Neural cell (in vitro differentiated cells): Measurements from ENCODE around the gene LMBRD1. TPM values are rescaled to one million over a fixed set of nuclear protein-coding genes. Genes with fewer than 3 reads are reported as not detected.

Experiments used
- H2AFZ ChIP-seq: fragments of 200-600, 300-800 bp; sonication (generic), shearing (Covaris generic); 2 replicates; pipeline ENCODE4 v1.6.0; 2014; ENCODE audit warnings: low read depth, mild to moderate bottlenecking, antibody characterized with exemption, low read length, moderate library complexity
- H3F3A ChIP-seq: fragments of 200-600 bp; shearing (Covaris generic); 2 replicates; pipeline ENCODE4 v1.6.1; 2016; ENCODE audit warnings: mild to moderate bottlenecking, moderate library complexity, mixed read lengths, antibody characterized with exemption, low read length; ENCODE audit not compliant: insufficient read depth, poor library complexity, severe bottlenecking
- H3K27ac ChIP-seq: fragments of 200-600, 300-800 bp; sonication (generic), shearing (Covaris generic); 2 replicates; pipeline ENCODE4 v1.5.1; 2014; ENCODE audit warnings: mild to moderate bottlenecking, low read length, moderate library complexity
- H3K27me3 ChIP-seq: fragments of 300-800, 200-600 bp; sonication (generic), shearing (Covaris generic); 2 replicates; pipeline ENCODE4 v1.6.0; 2014; ENCODE audit warnings: mild to moderate bottlenecking, low read depth, low read length, moderate library complexity; ENCODE audit not compliant: insufficient read depth
- H3K36me3 ChIP-seq: fragments of 300-800, 200-600 bp; sonication (generic), shearing (Covaris generic); 2 replicates; pipeline ENCODE4 v1.5.1; 2014; ENCODE audit warnings: mild to moderate bottlenecking, antibody characterized with exemption, low read length, moderate library complexity; ENCODE audit not compliant: insufficient read depth
- H3K4me2 ChIP-seq: fragments of 300-800, 200-600 bp; sonication (generic), shearing (Covaris generic); 2 replicates; pipeline ENCODE4 v1.6.0; 2014; ENCODE audit warnings: mild to moderate bottlenecking, low read length
- H3K4me3 ChIP-seq: fragments of 300-800, 200-600 bp; sonication (generic), shearing (Covaris generic); 2 replicates; pipeline ENCODE4 v1.5.1; 2014; ENCODE audit warnings: mild to moderate bottlenecking, low read length, moderate library complexity
- H3K79me2 ChIP-seq: fragments of 200-600 bp; shearing (Covaris generic); replicated peaks from 2 replicates; pipeline ENCODE4 v1.6.0; 2014; ENCODE audit warnings: mild to moderate bottlenecking, low read length, moderate library complexity; ENCODE audit not compliant: insufficient read depth
- H3K9ac ChIP-seq: fragments of 300-800, 200-600 bp; sonication (generic), shearing (Covaris generic); 2 replicates; pipeline ENCODE4 v1.6.1; 2016; ENCODE audit warnings: mild to moderate bottlenecking, low read length, mixed read lengths
- H3K9me2 ChIP-seq: fragments of 200-600 bp; shearing (Covaris generic); 2 replicates; pipeline ENCODE4 v1.6.1; 2016; ENCODE audit warnings: mild to moderate bottlenecking, low read length, mixed read lengths; ENCODE audit not compliant: insufficient read depth
- H3K9me3 ChIP-seq: fragments of 200-600, 300-800 bp; sonication (generic), shearing (Covaris generic); 2 replicates; pipeline ENCODE4 v1.6.1; 2016; ENCODE audit warnings: mild to moderate bottlenecking, mixed run types, low read length, moderate library complexity, mixed read lengths
- H4K20me1 ChIP-seq: fragments of 200-600 bp; shearing (Covaris generic); 2 replicates; pipeline ENCODE4 v1.6.1; 2016; ENCODE audit warnings: mild to moderate bottlenecking, mixed run types; ENCODE audit not compliant: insufficient read depth
- CTCF ChIP-seq: fragments of 450-650 bp; IDR thresholded peaks from 2 replicates; pipeline ENCODE4 v1.5.1; 2014; ENCODE audit warnings: antibody characterized with exemption, mild to moderate bottlenecking, moderate library complexity; ENCODE audit not compliant: poor library complexity, severe bottlenecking
- EP300 ChIP-seq: fragments of 450-650 bp; conservative IDR thresholded peaks from 2 replicates; pipeline ENCODE4 v1.6.1; 2014; ENCODE audit warnings: antibody characterized with exemption, mild to moderate bottlenecking, moderate library complexity; ENCODE audit not compliant: poor library complexity, severe bottlenecking
- EZH2 ChIP-seq: fragments of 200-600, 300-800 bp; shearing (Covaris generic), sonication (generic); IDR thresholded peaks from 2 replicates; pipeline ENCODE4 v1.6.1; 2014; ENCODE audit warnings: antibody characterized with exemption, low read length, borderline replicate concordance, mild to moderate bottlenecking; ENCODE audit not compliant: insufficient read depth, poor library complexity, severe bottlenecking
- MXI1 ChIP-seq: fragments of 450-650 bp; conservative IDR thresholded peaks from 2 replicates; pipeline ENCODE4 v1.6.1; 2014; ENCODE audit warnings: antibody characterized with exemption, mild to moderate bottlenecking; ENCODE audit not compliant: poor library complexity, severe bottlenecking
- POLR2AphosphoS5 ChIP-seq: IDR thresholded peaks from 2 replicates; pipeline ENCODE4 v1.6.1; 2012
- RAD21 ChIP-seq: fragments of 450-650 bp; conservative IDR thresholded peaks from 2 replicates; pipeline ENCODE4 v1.6.1; 2014; ENCODE audit warnings: antibody characterized with exemption, mild to moderate bottlenecking, moderate library complexity
- REST ChIP-seq: IDR thresholded peaks from 2 replicates; pipeline ENCODE4 v1.6.1; 2012; ENCODE audit warnings: borderline replicate concordance
- SMC3 ChIP-seq: fragments of 450-650 bp; conservative IDR thresholded peaks from 2 replicates; pipeline ENCODE4 v1.6.1; 2014; ENCODE audit warnings: antibody characterized with exemption, mild to moderate bottlenecking, moderate library complexity; ENCODE audit not compliant: poor library complexity
- TAF1 ChIP-seq: IDR thresholded peaks from 2 replicates; pipeline ENCODE4 v1.6.1; 2012; ENCODE audit warnings: low read depth
- polyA plus RNA-seq: library from polyadenylated mRNA; depleted of rRNA; stranded (reverse); fragments of >200 nt; gene quantifications from 2 replicates; pipeline ENCODE4 v1.2.3, GENCODE V29; 2014

LMBRD1 gene
- polyA plus RNA-seq, 1 donor from 2014 or later = 84.2 TPM

- Histone ChIP-seq H3K9me3 (no peaks in the 10 kb centered on the region), H3K36me3 (no peaks in the 10 kb centered on the region), H3K27me3 (no peaks in the 10 kb centered on the region), H3K9ac (no peak overlapping the region), H2AFZ (no peak overlapping the region), H3K4me2 (no peak overlapping the region), H3K79me2 (no peaks in the 10 kb centered on the region), H3F3A (no peaks in the 10 kb centered on the region), H3K4me3 (no peak overlapping the region), H4K20me1 (no peaks in the 10 kb centered on the region), H3K9me2 (no peaks in the 10 kb centered on the region), H3K27ac (no peak overlapping the region)
- TF ChIP-seq TAF1 (no peak), CTCF (no peak), EP300 (no peak), MXI1 (no peak), RAD21 (no peak), EZH2 (no peak), POLR2AphosphoS5 (no peak), SMC3 (no peak), REST (no peak)
Observed at GRCh38 chr6:69820438-69820837, 23.6 kb upstream of the LMBRD1 start.

GRCh38 chr6:69820018-69820417 lies 23.2 kb upstream of the LMBRD1 start:
- Histone ChIP-seq H3K4me2 (no peak overlapping the region), H3K36me3 (no peaks in the 10 kb centered on the region), H3K79me2 (no peaks in the 10 kb centered on the region), H3F3A (no peaks in the 10 kb centered on the region), H3K9me2 (no peaks in the 10 kb centered on the region), H4K20me1 (no peaks in the 10 kb centered on the region), H3K27me3 (no peaks in the 10 kb centered on the region), H3K9me3 (no peaks in the 10 kb centered on the region), H2AFZ (no peak overlapping the region), H3K27ac (no peak overlapping the region), H3K9ac (no peak overlapping the region), H3K4me3 (no peak overlapping the region)
- no peak for TF ChIP-seq CTCF
- TF ChIP-seq TAF1 = no peak
- TF ChIP-seq RAD21 = no peak
- TF ChIP-seq SMC3 = no peak
- no peak for TF ChIP-seq EZH2
- TF ChIP-seq REST = no peak
